Fibroblast of lung (primary cell): ENCODE data around the gene CORO1C. TPM values are rescaled to one million over a fixed set of nuclear protein-coding genes. Genes with fewer than 3 reads are reported as not detected.

Source experiments
- DNase-seq, 2 donors: peaks; one replicate each; pipeline versions ENCODE4 v3.0.0 to v3.0.0-alpha.2; 2010; ENCODE audit warnings: low read depth in 2 of 2
- H2AFZ ChIP-seq: 2 replicates; pipeline ENCODE4 v1.5.1; 2012; ENCODE audit warnings: low read length, control low read depth, inconsistent platforms
- H3K27ac ChIP-seq: 2 replicates; pipeline ENCODE4 v1.5.1; 2011; ENCODE audit warnings: low read length, control low read depth; ENCODE audit not compliant: insufficient read depth
- H3K27me3 ChIP-seq: 2 replicates; pipeline ENCODE4 v1.5.1; 2011; ENCODE audit warnings: mild to moderate bottlenecking, low read length; ENCODE audit not compliant: control insufficient read depth, insufficient read depth
- H3K36me3 ChIP-seq: 2 replicates; pipeline ENCODE4 v1.5.1; 2011; ENCODE audit warnings: low read length; ENCODE audit not compliant: control insufficient read depth, insufficient read depth
- H3K4me1 ChIP-seq: 2 replicates; pipeline ENCODE4 v1.5.1; 2011; ENCODE audit warnings: low read length; ENCODE audit not compliant: control insufficient read depth, insufficient read depth; ENCODE audit errors: extremely low read depth
- H3K4me2 ChIP-seq: 2 replicates; pipeline ENCODE4 v1.5.1; 2011; ENCODE audit warnings: low read length, control low read depth; ENCODE audit not compliant: insufficient read depth; ENCODE audit errors: extremely low read depth
- H3K4me3 ChIP-seq, 4 experiments: fragments of 200-600 bp in 1 of 4; sonication (generic) in 1 of 4; replicated peaks in 1 of 4; 2 replicates each; pipeline ENCODE4 v1.5.1; 2011 to 2016; ENCODE audit warnings: low read length in 4 of 4, low read depth in 3 of 4, mild to moderate bottlenecking in 3 of 4, control low read depth in 2 of 4, inconsistent platforms in 1 of 4, mixed read lengths in 1 of 4; ENCODE audit not compliant: insufficient read depth in 1 of 4; ENCODE audit errors: control extremely low read depth in 1 of 4
- H3K79me2 ChIP-seq: 2 replicates; pipeline ENCODE4 v1.5.1; 2012; ENCODE audit warnings: mild to moderate bottlenecking, low read length, inconsistent platforms; ENCODE audit not compliant: control insufficient read depth, insufficient read depth
- H3K9ac ChIP-seq: 2 replicates; pipeline ENCODE4 v1.5.1; 2011; ENCODE audit warnings: mild to moderate bottlenecking, low read length, control low read depth; ENCODE audit not compliant: insufficient read depth
- H3K9me3 ChIP-seq: 2 replicates; pipeline ENCODE4 v1.5.1; 2012; ENCODE audit warnings: low read depth, low read length; ENCODE audit not compliant: control insufficient read depth, insufficient read depth
- H4K20me1 ChIP-seq: 2 replicates; pipeline ENCODE4 v1.5.1; 2011; ENCODE audit warnings: low read length; ENCODE audit not compliant: control insufficient read depth, insufficient read depth; ENCODE audit errors: extremely low read depth
- CTCF ChIP-seq, 2 donors: IDR thresholded peaks in 1 of 2; conservative IDR thresholded peaks in 1 of 2; 1 replicate in 1 of 2; 2 replicates in 1 of 2; pipeline ENCODE4 v1.5.1; 2011 to 2012; ENCODE audit warnings: low read length in 2 of 2, control low read depth in 1 of 2, inconsistent platforms in 1 of 2, low read depth in 1 of 2, mild to moderate bottlenecking in 1 of 2
- EZH2 ChIP-seq: IDR thresholded peaks from 2 replicates; pipeline ENCODE4 v1.5.1; 2012; ENCODE audit warnings: low read length, control low read depth, mild to moderate bottlenecking; ENCODE audit errors: missing control alignments
- polyA plus RNA-seq, 2 donors: library from polyadenylated mRNA; depleted of rRNA in 1 of 2; stranded (reverse) in 1 of 2; unstranded in 1 of 2; fragments of >200 nt; gene quantifications; 2 replicates each; pipeline ENCODE4 v1.2.1, GENCODE V29; 2011 to 2012; ENCODE audit warnings: missing spikeins in 1 of 2
- total RNA-seq: library from RNA; depleted of rRNA; stranded (reverse); fragments of >200 nt; gene quantifications from 2 replicates; pipeline ENCODE4 v1.2.1, GENCODE V29; 2014

Gene CORO1C
- total and polyA plus RNA-seq, 2 donors (not counting 1 experiment from before 2014, with no cell fraction given): 288 to 542 TPM

GRCh38 chr12:108691175-108691997 is 39.9 kb downstream of the CORO1C start:
- peak overlapping the region; percentile 55 for H3K9ac ChIP-seq
- H3K4me1 ChIP-seq: peaks cover 53% of the 10 kb centered on the region
- no peaks in the 10 kb centered on the region for H3K9me3 ChIP-seq
- peaks cover 92% of the 10 kb centered on the region for H3K79me2 ChIP-seq
- no peaks in the 10 kb centered on the region for H3K27me3 ChIP-seq
- H3K36me3 ChIP-seq: peaks cover 4% of the 10 kb centered on the region
- H4K20me1 ChIP-seq: no peaks in the 10 kb centered on the region
- peak overlapping the region; percentile 97 for H3K27ac ChIP-seq
- H3K4me3 ChIP-seq: peak overlapping the region; percentile 25 to 51 (median 38)
- peak overlapping the region; percentile 89 for H3K4me2 ChIP-seq
- TF ChIP-seq CTCF (conservative IDR thresholded peaks at IDR 0.05 in 1 of 2, IDR thresholded peaks at IDR 0.05 in 1 of 2; ENCODE audit: low read depth in 1 of 2, low read length in 2 of 2): peak in 1 of 2 donors; percentile 40
- TF ChIP-seq EZH2: no peak
- no peak overlapping the region for H2AFZ ChIP-seq
- DNase-seq: peak; percentile 99

- Histone ChIP-seq H3K36me3 (peaks cover 4% of the 10 kb centered on the region), H3K79me2 (peaks cover 92% of the 10 kb centered on the region), H3K9ac (peak overlapping the region; percentile 55), H4K20me1 (no peaks in the 10 kb centered on the region), H2AFZ (no peak overlapping the region), H3K4me1 (peaks cover 49% of the 10 kb centered on the region), H3K4me2 (peak overlapping the region; percentile 89), H3K27me3 (no peaks in the 10 kb centered on the region), H3K27ac (peak overlapping the region; percentile 97), H3K9me3 (no peaks in the 10 kb centered on the region), H3K4me3 (peak overlapping the region; percentile 25 to 51 (median 38))
- no peak for DNase-seq
- TF ChIP-seq EZH2 (no peak), CTCF (conservative IDR thresholded peaks at IDR 0.05 in 1 of 2, IDR thresholded peaks at IDR 0.05 in 1 of 2; ENCODE audit: low read depth in 1 of 2, low read length in 2 of 2) (no peak)
Observed at GRCh38 chr12:108690542-108691174, 40.7 kb downstream of the CORO1C start.

GRCh38 chr12:108690191-108690518 is 41.2 kb downstream of the CORO1C start:
- no peak for DNase-seq
- H3K4me1 ChIP-seq: peaks cover 51% of the 10 kb centered on the region
- H3K9me3 ChIP-seq: no peaks in the 10 kb centered on the region
- peaks cover 92% of the 10 kb centered on the region for H3K79me2 ChIP-seq
- TF ChIP-seq CTCF (conservative IDR thresholded peaks at IDR 0.05 in 1 of 2, IDR thresholded peaks at IDR 0.05 in 1 of 2; ENCODE audit: low read depth in 1 of 2, low read length in 2 of 2): no peak
- no peak for TF ChIP-seq EZH2
- peak overlapping the region; percentile 97 for H3K27ac ChIP-seq
- peaks cover 2% of the 10 kb centered on the region for H4K20me1 ChIP-seq
- peak overlapping the region; percentile 89 for H3K4me2 ChIP-seq
- H2AFZ ChIP-seq: no peak overlapping the region
- peak overlapping the region in 3 of 4 experiments; percentile 25 to 51 (median 50) for H3K4me3 ChIP-seq
- peaks cover 4% of the 10 kb centered on the region for H3K36me3 ChIP-seq
- H3K9ac ChIP-seq: peak overlapping the region; percentile 55
- H3K27me3 ChIP-seq: no peaks in the 10 kb centered on the region
